ENCODE data around the gene BAIAP2. TPM values are rescaled to one million over a fixed set of nuclear protein-coding genes. Genes with fewer than 3 reads are reported as not detected.

Gene BAIAP2
- total and polyA plus RNA-seq, 8 donors, result 21.1 to 263 (median 56.3) TPM

DNA sequence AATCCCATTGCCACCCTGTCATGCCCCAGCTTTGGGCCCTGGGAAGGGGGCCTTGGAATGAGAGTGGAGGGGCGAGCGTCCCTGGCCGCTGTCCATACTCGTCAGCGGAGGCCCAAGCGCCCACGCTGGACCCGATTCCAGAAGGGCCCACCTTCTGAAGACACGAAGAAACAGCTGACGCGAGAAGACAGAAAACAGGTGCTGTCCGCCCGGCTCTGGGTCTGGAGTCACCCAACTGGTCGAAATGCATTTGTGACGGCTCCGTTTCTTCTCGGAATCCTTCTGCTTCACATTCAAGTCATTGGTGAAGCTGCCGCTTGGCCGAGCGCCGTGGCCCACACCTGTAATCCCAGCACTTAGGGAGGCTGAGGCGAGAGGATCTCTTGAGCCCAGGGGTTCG lies 77.5 kb downstream of the BAIAP2 start:
- DNase-seq, result no peak
- Histone ChIP-seq H3K27ac (no peak overlapping the region), H3K4me3 (no peak overlapping the region), H3K36me3 (peaks cover 26 to 91% (median 80%) of the 10 kb centered on the region in 4 donors), H3K27me3 (no peaks in the 10 kb centered on the region), H3K4me1 (peaks cover 0 to 15% (median 3%) of the 10 kb centered on the region in 4 donors), H3K9me3 (no peaks in the 10 kb centered on the region)
- TF ChIP-seq EP300 (IDR thresholded peaks at IDR 0.05) (no peak), CTCF (IDR thresholded peaks at IDR 0.05) (no peak)
- intact Hi-C loops (cut with DNase I; ENCODE audit: low total_unique reads), result no loop called here
- 93 to 94% (median 93%) methylated on average over 22 to 23 of the region's 23 CpGs for WGBS, 5 donors

GRCh38 chr17:81113158-81113724 lies 78.3 kb downstream of the BAIAP2 start:
- Histone ChIP-seq H3K4me1 (peaks cover 3 to 22% (median 9%) of the 10 kb centered on the region in 4 donors), H3K36me3 (peaks cover 26 to 83% (median 76%) of the 10 kb centered on the region in 4 donors), H3K27ac (no peak overlapping the region), H3K27me3 (no peaks in the 10 kb centered on the region), H3K9me3 (no peaks in the 10 kb centered on the region), H3K4me3 (no peak overlapping the region)
- 79 to 85% (median 84%) methylated on average over 21 of the region's 21 CpGs for WGBS, 5 donors
- DNase-seq, result no peak
- intact Hi-C loops (cut with DNase I; ENCODE audit: low total_unique reads), result no loop called here
- TF ChIP-seq CTCF (IDR thresholded peaks at IDR 0.05) (no peak), EP300 (IDR thresholded peaks at IDR 0.05) (no peak), POLR2AphosphoS5 (IDR thresholded peaks at IDR 0.05) (no peak), POLR2A (IDR thresholded peaks at IDR 0.05) (no peak)

DNA sequence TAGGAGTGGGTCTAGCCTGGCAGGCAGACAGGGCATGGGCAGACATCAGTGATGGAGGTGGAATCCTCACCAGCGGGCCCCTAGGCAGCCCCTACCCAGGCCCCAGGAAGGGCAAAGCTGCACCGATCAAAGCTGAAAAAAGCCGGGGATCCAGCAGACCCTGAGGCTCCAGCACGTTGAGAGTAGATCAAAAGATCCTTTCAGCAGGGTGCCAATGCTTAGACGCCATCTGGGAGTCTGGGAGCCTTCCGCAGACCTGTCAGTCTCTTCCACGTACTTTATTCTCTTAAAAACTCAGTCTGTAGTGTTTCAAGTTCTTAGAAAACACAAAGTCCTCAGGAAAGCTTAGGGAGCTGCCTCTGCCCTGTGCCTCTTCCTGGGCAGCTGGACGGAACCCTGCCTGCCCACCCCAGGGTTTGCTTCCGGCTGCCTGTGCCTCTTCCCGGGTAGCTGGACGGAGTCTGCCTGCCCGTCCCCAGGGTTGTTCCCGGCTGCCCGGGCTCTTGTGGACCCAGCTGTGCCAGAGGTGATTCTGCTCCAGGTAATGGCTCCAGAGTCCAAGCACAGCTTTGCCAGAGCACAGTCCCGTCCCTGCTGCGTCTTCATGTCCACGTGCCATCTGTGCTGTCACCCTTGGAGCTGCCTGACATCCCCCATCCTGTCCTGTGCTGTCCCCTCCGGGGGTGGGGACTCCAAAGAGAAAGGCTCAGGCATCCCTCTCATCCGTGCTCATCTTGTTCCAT lies 79.6 kb downstream of the BAIAP2 start:
- TF ChIP-seq CTCF (IDR thresholded peaks at IDR 0.05) (no peak), EP300 (IDR thresholded peaks at IDR 0.05) (no peak), POLR2A (IDR thresholded peaks at IDR 0.05) (no peak), POLR2AphosphoS5 (IDR thresholded peaks at IDR 0.05) (no peak)
- H3K4me3 ChIP-seq, result no peak overlapping the region
- H3K36me3 ChIP-seq, result peaks cover 26 to 70% (median 64%) of the 10 kb centered on the region in 4 donors
- no peak overlapping the region for H3K27ac ChIP-seq
- no peaks in the 10 kb centered on the region for H3K9me3 ChIP-seq
- intact Hi-C loops (cut with DNase I; ENCODE audit: low total_unique reads), result no loop called here
- H3K4me1 ChIP-seq, result peaks cover 16 to 35% (median 22%) of the 10 kb centered on the region in 4 donors
- H3K27me3 ChIP-seq, result no peaks in the 10 kb centered on the region
- DNase-seq, result no peak
- 72 to 86% (median 79%) methylated on average over 19 of the region's 19 CpGs for WGBS, 5 donors

- Histone ChIP-seq H3K4me3 (no peak overlapping the region), H3K36me3 (peaks cover 22 to 63% (median 57%) of the 10 kb centered on the region in 4 donors), H3K27ac (no peak overlapping the region), H3K27me3 (no peaks in the 10 kb centered on the region), H3K9me3 (no peaks in the 10 kb centered on the region), H3K4me1 (peaks cover 17 to 40% (median 26%) of the 10 kb centered on the region in 4 donors)
- WGBS, 5 donors, result 75 to 89% (median 77%) methylated on average over 6 to 11 of the region's 11 CpGs
- TF ChIP-seq POLR2AphosphoS5 (IDR thresholded peaks at IDR 0.05) (no peak), EP300 (IDR thresholded peaks at IDR 0.05) (no peak), CTCF (IDR thresholded peaks at IDR 0.05) (no peak), POLR2A (IDR thresholded peaks at IDR 0.05) (no peak)
- no peak for DNase-seq
- intact Hi-C loops (cut with DNase I; ENCODE audit: low total_unique reads), result no loop called here
Observed at GRCh38 chr17:81115219-81115618, 80.3 kb downstream of the BAIAP2 start.
